ENCODE results near the gene RELL2.
"Not testable (repeated sequence)": the region's sequence is repeated elsewhere in the genome, so short reads cannot be mapped to it uniquely, and the experiment has no call there.

Gene RELL2

GRCh38 chr5:141608557-141608956 lies 28.2 kb upstream of the RELL2 start:
- CTCF ChIA-PET = interaction anchor here (1.0 to 15.4 kb wide), 6 partner anchors 7 to 41 kb away, joined by 3 to 288 read pairs (median 7); partner anchors contain the start of gene DIAPH1
- POLR2A ChIA-PET = no interaction called here

GRCh38 chr5:141609044-141609443 lies 27.8 kb upstream of the RELL2 start:
- no peak for DNase-seq (ENCODE audit: extremely low spot score)
- TF ChIP-seq, protein P1, sequence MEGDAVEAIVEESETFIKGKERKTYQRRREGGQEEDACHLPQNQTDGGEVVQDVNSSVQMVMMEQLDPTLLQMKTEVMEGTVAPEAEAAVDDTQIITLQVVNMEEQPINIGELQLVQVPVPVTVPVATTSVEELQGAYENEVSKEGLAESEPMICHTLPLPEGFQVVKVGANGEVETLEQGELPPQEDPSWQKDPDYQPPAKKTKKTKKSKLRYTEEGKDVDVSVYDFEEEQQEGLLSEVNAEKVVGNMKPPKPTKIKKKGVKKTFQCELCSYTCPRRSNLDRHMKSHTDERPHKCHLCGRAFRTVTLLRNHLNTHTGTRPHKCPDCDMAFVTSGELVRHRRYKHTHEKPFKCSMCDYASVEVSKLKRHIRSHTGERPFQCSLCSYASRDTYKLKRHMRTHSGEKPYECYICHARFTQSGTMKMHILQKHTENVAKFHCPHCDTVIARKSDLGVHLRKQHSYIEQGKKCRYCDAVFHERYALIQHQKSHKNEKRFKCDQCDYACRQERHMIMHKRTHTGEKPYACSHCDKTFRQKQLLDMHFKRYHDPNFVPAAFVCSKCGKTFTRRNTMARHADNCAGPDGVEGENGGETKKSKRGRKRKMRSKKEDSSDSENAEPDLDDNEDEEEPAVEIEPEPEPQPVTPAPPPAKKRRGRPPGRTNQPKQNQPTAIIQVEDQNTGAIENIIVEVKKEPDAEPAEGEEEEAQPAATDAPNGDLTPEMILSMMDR (IDR thresholded peaks at IDR 0.05; ENCODE audit: control extremely low read depth, extremely low read depth, low read depth, missing control alignments) = no peak
- ChIA-PET POLR2A (no interaction called here), CTCF (interaction anchor here (1.9 to 15.4 kb wide), 3 partner anchors 6 to 17 kb away, joined by 8 to 288 read pairs (median 177); partner anchors contain the start of gene DIAPH1)

More at GRCh38 chr5:141608557-141608956, 28.2 kb upstream of the RELL2 start:
- DNase-seq (ENCODE audit: extremely low spot score) = no peak
- TF ChIP-seq, protein P1 (IDR thresholded peaks at IDR 0.05; ENCODE audit: control extremely low read depth, extremely low read depth, low read depth, missing control alignments) = no peak

DNA sequence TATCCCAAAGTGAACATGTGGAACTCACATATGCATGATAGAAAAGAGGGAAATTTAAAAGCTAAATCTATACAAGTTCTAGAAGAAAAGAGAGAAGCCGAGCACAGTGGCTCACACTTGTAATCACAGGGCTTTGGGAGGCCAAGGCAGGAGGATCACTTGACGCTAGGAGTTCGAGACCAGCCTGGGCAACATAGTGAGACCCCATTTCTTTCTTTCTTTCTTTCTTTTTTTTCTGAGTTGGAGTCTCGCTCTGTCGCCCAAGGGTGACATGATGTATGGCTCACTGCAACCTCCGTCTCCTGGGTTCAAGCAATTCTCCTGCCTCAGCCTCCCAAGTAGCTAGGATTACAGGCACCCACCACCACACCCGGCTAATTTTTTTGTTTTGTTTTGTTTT lies 26.9 kb upstream of the RELL2 start:
- POLR2A ChIA-PET; DNase-seq (ENCODE audit: extremely low spot score): not testable (repeated sequence)
- CTCF ChIA-PET = interaction anchor here (15.2 to 15.4 kb wide), 2 partner anchors 6 to 18 kb away, joined by 177 to 288 read pairs; partner anchors contain the start of gene DIAPH1

GRCh38 chr5:141611289-141611688 lies 25.5 kb upstream of the RELL2 start:
- DNase-seq (ENCODE audit: extremely low spot score) = no peak
- TF ChIP-seq, protein P1 (IDR thresholded peaks at IDR 0.05; ENCODE audit: control extremely low read depth, extremely low read depth, low read depth, missing control alignments) = no peak
- ChIA-PET CTCF (interaction anchor here (10.3 to 17.1 kb wide), 3 partner anchors 8 to 26 kb away, joined by 177 to 442 read pairs (median 288); partner anchors contain the start of genes HDAC3 and RELL2), POLR2A (no interaction called here)

- TF ChIP-seq, protein P1 (IDR thresholded peaks at IDR 0.05; ENCODE audit: control extremely low read depth, extremely low read depth, low read depth, missing control alignments) = no peak
- ChIA-PET CTCF (interaction anchor here (1.1 to 17.1 kb wide), 5 partner anchors 10 to 196 kb away, joined by 3 to 442 read pairs (median 177); partner anchors contain the start of genes HDAC3, PCDHGB7 and RELL2), POLR2A (no interaction called here)
- DNase-seq (ENCODE audit: extremely low spot score) = no peak
These were observed 23.5 kb upstream of the RELL2 start for GRCh38 chr5:141613344-141613743.

DNA sequence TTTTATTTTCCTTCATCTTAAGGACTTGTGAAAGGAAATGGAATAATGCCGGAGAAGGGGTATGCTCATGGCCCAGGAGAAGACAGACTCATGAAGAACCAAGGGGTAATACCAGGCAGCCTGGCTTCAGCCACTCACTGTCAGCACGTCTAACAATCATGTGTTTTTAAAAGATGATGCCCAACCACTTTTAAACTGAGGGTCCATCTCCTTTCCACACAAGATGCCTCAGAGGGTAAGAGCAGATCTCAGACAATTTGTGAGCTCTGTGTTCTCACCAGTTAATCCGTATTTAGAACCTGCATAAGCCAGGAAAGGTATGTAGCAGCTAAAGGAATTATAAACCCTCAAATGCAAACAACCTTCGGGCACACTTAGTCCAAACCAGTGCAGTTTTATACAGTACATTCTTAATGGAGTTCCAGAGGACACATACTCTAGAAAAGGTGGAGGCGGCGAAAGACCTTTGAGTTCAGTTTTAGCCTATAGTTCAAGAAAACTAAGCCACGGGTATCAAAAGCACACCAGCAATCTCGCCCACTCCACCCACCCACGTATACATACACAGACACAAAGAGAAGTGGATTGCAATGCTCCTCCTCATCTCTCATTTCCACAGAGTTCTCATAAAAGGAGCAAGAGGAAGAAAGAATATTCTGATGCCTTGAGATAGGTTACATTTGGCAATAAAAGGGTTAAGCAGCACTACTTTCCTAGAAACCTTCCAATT lies 20.6 kb upstream of the RELL2 start:
- POLR2A ChIA-PET = interaction anchor here (0.7 to 1.3 kb wide), 2 partner anchors 21 to 339 kb away, joined by 6 read pairs; partner anchors contain the start of genes HDAC3 and RELL2
- CTCF ChIA-PET = interaction anchor here (1.4 to 17.1 kb wide), 6 partner anchors 13 to 76 kb away, joined by 5 to 442 read pairs (median 148); partner anchors contain the start of genes HDAC3 and RELL2
- TF ChIP-seq, protein P1 (IDR thresholded peaks at IDR 0.05; ENCODE audit: control extremely low read depth, extremely low read depth, low read depth, missing control alignments) = no peak
- DNase-seq (ENCODE audit: extremely low spot score) = no peak

- DNase-seq (ENCODE audit: extremely low spot score) = no peak
- POLR2A ChIA-PET = interaction anchor here (1.3 kb wide), 1 partner anchor 20 kb away, joined by 6 read pairs; the partner anchor contains the start of genes HDAC3 and RELL2
- TF ChIP-seq, protein P1 (IDR thresholded peaks at IDR 0.05; ENCODE audit: control extremely low read depth, extremely low read depth, low read depth, missing control alignments) = no peak
- CTCF ChIA-PET = interaction anchor here (1.1 to 17.1 kb wide), 9 partner anchors 14 to 142 kb away, joined by 3 to 442 read pairs (median 6); partner anchors contain the start of genes HDAC3, PCDHGC3 and RELL2
These were observed 19.7 kb upstream of the RELL2 start for GRCh38 chr5:141617128-141617527.
